HG03342 (cell line): ENCODE data around the gene ADAMTSL3.

ENCODE experiments used
- ATAC-seq: cut with Tn5 transposase; IDR thresholded peaks from one replicate; pipeline ENCODE4 v1.9.1; 2021; ENCODE audit warnings: mild to moderate bottlenecking, moderate library complexity; ENCODE audit not compliant: unreplicated experiment

ADAMTSL3 gene

GRCh38 chr15:83816124-83816883 is 162.4 kb downstream of the ADAMTSL3 start:
- ATAC-seq: no peak

GRCh38 chr15:83818591-83818990 is 164.7 kb downstream of the ADAMTSL3 start:
- ATAC-seq: no peak

DNA sequence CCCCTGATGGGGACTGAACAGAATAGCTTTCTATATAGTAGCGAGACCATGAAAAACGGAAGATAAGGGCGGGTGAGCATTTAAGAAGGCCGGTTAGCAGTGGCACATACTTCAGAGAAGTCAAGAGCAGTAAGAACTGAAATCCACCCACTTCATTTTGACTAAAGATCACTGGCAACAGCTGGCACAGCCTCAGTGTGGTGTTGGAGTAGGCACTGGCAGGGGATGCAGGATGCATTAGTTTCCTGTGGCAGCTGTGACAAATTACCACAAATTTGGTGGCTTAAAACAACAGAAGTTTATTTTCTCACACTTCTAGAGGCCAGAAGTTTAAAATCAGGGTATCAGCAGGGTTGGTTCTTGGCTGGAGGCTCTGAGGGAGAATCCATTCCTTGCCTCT is 176.5 kb downstream of the ADAMTSL3 start:
- no peak for ATAC-seq

GRCh38 chr15:83833569-83833968 is 179.6 kb downstream of the ADAMTSL3 start:
- no peak for ATAC-seq

GRCh38 chr15:83835479-83835878 is 181.6 kb downstream of the ADAMTSL3 start:
- no peak for ATAC-seq

DNA sequence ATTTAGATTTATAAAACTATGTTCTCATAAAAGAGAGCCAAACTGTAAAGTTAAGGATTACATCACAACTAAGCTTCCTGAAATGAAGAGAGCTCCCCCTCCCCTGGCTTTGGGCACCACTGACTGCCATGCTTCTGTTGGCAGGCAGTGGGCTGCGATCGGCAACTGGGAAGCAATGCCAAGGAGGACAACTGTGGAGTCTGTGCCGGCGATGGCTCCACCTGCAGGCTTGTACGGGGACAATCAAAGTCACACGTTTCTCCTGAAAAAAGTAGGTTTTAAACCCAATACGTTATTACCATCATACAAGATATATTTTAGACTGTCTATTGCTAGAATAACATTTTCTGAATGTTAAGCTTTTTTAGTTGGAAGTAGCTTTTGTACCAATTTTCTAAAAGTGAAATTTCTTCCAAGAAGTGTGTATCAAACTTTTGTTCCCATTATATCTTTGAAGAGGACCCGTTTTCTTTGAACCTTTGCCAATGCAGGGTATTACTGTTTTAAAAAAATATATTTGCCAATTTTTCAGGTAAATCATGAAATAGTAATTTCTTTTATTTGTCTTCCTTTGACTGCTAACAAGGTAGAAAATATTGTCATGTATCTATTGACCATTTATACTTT is 184.1 kb downstream of the ADAMTSL3 start:
- ATAC-seq: no peak

GRCh38 chr15:83838763-83839162 is 184.8 kb downstream of the ADAMTSL3 start:
- ATAC-seq: no peak

DNA sequence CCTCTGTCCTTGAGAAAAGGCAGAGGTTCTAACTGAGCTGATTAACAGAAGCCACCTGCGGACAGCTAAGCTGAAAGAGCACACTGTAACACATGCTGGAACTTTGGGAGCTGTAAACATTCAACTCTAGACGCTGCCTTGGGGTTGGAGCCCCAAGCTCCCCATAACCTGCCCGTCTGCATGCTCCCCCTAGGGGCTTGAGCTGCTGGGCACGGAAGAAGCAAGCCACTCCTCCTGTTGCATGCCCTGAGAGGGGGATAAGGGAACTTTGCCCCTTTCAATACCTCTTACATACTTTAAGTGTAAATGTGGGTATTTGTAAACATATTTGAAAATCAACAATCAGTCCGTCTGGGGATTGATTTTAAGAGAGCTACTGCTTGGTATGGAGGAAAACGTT is 188.4 kb downstream of the ADAMTSL3 start:
- ATAC-seq: no peak

DNA sequence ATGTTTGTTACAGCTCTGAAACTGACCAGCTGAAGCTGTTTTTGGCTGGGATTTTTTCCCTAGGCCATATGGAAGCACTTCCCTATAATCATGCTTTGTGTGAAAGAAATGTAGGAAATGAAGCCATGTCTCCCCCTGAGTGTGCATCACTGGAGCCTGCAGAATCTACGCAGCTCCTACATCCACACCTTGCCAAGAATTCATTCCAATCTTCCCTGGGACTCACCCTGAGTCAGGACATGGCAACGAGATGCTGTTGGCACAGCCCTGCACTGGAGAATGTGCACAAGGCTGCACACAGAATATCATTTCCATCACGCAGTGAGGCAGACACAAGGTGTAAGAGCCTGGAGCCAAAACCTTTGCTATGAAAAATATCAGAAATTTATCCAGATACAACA is 189.5 kb downstream of the ADAMTSL3 start:
- ATAC-seq: no peak

DNA sequence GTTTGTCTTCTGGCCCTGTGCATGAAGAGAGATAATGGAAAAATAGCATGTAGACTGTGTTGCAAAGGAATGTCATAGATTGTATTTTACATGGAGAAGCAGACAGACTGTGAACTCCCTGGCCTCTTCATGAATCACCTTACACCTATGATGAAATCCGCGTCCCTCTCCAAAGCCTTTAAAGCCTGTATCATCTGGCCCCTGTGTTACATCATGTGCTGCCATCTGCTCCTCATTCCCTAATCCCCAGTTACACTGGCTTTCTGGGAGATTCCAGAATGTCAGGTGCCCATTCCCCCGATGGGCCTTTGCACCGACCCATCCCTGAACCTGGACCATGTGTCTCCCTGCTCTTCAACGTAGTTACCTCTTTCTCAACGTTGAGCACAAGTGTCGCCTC is 190.8 kb downstream of the ADAMTSL3 start:
- ATAC-seq: no peak

GRCh38 chr15:83845230-83845629 is 191.3 kb downstream of the ADAMTSL3 start:
- ATAC-seq: no peak

GRCh38 chr15:83846847-83847246 is 192.9 kb downstream of the ADAMTSL3 start:
- no peak for ATAC-seq

- ATAC-seq: no peak
Measured at GRCh38 chr15:83848315-83849050, 194.6 kb downstream of the ADAMTSL3 start.

- no peak for ATAC-seq
Measured at GRCh38 chr15:83850015-83850414, 196.1 kb downstream of the ADAMTSL3 start.

GRCh38 chr15:83850501-83851245 is 196.8 kb downstream of the ADAMTSL3 start:
- no peak for ATAC-seq

GRCh38 chr15:83853232-83853631 is 199.3 kb downstream of the ADAMTSL3 start:
- ATAC-seq: no peak

DNA sequence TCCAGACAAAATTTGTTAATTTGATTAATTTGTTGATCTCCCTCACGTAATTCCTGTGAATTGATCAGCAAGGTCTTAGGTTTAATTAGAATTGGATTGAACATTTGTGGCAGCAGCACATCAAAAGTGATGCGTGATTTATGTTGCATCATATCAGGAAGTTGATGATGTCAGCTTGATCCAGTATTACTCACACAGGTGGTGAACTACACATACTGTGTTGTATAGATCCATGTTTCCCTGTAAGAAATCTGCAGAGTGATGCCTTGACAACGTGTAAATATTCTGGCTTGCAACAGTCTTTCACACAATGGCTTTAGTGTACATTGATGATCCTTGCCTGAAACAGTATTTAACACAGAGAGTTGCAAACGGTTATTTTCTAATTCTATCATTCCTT is 200.4 kb downstream of the ADAMTSL3 start:
- ATAC-seq: no peak

DNA sequence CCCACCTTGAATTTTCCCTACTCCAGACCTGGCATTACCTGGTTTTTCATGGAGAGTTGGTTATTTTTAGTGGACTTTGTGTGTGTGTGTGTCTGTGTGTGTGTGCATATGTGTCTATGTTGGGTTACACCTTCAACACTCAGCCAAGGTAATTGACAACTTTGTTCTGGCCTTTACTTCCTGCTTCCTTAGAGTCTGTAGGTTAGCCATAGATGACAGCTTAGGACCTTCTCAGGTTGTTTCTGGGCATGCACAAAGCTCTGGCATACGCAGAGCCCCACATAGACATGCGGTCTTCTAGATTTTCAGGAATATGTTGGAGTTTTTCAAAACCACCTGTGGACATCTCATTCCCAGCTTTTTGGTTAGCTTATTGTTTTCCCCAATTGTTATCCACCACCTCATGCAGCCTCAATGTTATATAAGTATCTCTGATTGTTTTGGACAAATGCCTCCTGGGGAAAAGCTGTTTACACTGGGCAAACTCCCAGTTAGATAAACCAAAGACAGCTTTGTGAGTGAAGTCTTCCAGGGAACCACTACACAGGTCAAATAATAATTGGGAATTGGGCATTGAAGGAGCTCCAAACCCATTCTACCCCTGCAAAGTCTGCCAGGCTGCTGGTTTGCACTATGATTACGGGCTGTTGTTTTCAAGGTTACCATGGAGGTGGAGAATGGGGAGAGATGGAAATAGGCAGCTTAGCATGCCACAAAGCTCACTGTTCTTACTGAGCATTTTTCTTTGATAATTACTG is 201.2 kb downstream of the ADAMTSL3 start:
- ATAC-seq: no peak

DNA sequence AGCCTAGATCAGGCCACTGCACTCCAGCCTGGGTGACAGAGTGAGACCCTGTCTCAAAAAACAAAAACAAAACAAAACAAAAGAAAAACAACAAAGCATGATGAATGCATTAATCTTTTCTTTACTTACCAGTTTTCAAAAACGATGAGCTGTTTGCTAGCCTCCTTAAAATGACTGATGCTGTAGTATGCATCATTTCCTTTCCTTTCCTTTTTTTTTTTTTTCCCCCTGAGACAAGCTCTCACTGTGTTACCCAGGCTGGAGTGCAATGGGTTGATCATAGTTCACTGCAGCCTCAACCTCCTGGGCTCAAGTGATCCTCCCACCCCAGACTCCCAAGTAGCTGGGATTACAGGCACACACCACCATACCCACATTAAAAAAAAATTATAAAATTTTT is 202.0 kb downstream of the ADAMTSL3 start:
- ATAC-seq: no peak

GRCh38 chr15:83858820-83859505 is 205.0 kb downstream of the ADAMTSL3 start:
- no peak for ATAC-seq
